Activated naive CD4-positive, alpha-beta T cell treated with anti-CD3 and anti-CD28 coated beads, Interleukin-2, amount 50 U/mL, for 24 hours (primary cell): ENCODE results near the gene PBX3.

Source experiments
- H3K27ac Mint-ChIP-seq: one replicate; pipeline ENCODE4 v1.8.0; 2021; ENCODE audit warnings: mild to moderate bottlenecking, mixed read lengths
- H3K27me3 Mint-ChIP-seq: one replicate; pipeline ENCODE4 v1.8.0; 2021; ENCODE audit warnings: mixed read lengths
- H3K36me3 Mint-ChIP-seq: one replicate; pipeline ENCODE4 v1.8.0; 2021; ENCODE audit warnings: mixed read lengths
- H3K4me1 Mint-ChIP-seq: one replicate; pipeline ENCODE4 v1.8.0; 2021; ENCODE audit warnings: mixed read lengths
- H3K4me3 Mint-ChIP-seq: one replicate; pipeline ENCODE4 v1.8.0; 2021; ENCODE audit warnings: mild to moderate bottlenecking, mixed read lengths
- H3K9me3 Mint-ChIP-seq: one replicate; pipeline ENCODE4 v1.8.0; 2021; ENCODE audit warnings: mixed read lengths

Gene PBX3

DNA sequence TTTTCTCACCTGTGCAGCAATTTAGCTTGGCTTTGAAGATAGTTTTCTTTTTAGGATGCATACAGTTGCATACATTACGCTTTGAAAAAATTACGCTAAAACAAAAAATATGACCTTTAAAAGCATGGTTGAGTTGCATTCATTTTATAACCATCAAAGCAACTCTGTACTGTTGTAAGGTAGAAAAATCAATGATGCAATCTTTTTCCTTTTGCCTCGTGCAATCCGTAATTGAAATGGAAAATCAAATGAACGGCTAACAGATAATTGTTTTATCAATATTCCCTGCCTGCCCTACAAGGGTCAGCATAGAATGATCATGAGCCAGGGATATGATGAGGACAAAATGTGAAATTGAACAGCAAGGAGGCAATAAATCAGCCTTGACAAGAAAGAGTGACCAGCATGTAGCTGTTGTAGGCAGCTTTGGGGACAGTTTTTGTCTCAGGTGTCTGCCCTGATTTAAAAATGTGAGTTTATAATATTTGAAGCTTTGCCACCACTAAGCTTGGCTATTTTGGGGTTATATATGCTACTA is 98.2 kb downstream of the PBX3 start:
- Mint-ChIP-seq H3K9me3 (no peaks in the 10 kb centered on the region), H3K4me3 (no peak overlapping the region), H3K4me1 (peaks cover 14% of the 10 kb centered on the region), H3K27ac (no peak overlapping the region), H3K36me3 (peaks cover 8% of the 10 kb centered on the region), H3K27me3 (no peaks in the 10 kb centered on the region)

DNA sequence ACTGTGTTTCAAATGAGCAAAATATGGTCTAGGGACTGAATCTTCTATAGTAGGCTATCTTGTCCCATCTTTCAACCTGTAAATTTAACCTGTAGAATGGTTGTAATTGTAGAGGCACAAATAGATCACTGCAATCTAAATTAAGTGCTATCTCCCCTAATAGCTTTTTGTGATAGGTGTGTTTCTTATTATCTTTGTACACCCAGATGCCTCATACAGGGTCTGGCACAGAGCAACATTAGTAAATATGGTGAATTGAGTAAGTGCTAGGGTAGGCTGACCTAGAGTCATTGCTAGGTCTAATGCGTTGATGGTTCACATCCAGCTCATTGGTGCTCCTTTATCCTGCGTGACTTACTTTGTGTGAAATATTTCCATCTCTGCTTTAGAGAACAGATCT is 100.6 kb downstream of the PBX3 start:
- Mint-ChIP-seq H3K4me3 (no peak overlapping the region), H3K36me3 (peaks cover 8% of the 10 kb centered on the region), H3K27me3 (no peaks in the 10 kb centered on the region), H3K9me3 (no peaks in the 10 kb centered on the region), H3K27ac (no peak overlapping the region), H3K4me1 (no peaks in the 10 kb centered on the region)

DNA sequence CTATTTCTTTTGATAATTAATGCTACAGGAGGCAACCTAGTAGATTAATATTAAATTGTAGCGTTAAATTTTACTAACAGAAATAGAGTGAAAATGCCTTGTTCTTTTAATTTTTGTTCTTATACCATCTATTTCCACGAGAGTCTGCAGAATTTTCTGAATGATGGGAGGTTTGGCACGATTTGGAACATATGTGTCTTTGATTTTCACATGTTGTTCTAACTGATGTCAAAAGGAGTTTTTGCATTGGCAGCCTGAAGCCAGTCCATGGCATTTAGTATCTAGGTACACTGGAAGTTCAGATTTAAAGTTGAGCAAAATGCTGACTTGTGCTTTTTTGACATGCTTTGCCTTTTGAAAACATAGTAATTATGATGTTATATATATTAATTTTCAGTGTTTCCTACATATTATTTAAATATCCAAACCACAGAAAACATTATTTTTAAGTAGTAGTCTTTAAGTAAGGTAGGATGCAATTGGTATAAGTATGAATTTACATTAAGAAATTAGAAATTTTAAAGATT is 103.0 kb downstream of the PBX3 start:
- Mint-ChIP-seq H3K9me3 (no peaks in the 10 kb centered on the region), H3K27ac (no peak overlapping the region), H3K36me3 (peaks cover 5% of the 10 kb centered on the region), H3K4me3 (no peak overlapping the region), H3K4me1 (peaks cover 8% of the 10 kb centered on the region), H3K27me3 (no peaks in the 10 kb centered on the region)

DNA sequence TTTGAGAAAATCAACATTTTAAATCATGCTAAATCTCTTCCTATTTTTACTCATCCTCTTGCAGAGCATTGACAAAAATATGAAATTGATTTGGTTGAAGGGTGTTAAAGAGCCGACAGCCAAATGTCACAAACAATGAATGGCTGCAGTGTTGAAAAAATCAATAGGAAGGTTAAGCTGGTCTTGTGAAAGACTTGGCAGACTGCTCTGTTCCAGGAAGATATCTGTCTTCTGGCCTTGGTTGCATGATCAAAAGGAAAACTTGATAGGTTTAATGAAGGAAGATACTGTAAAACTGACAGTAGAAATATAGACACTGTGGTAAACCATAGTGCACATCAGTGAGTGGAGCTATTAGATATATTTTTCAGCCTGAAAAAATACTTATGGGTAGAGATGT is 103.6 kb downstream of the PBX3 start:
- H3K9me3 Mint-ChIP-seq, result no peaks in the 10 kb centered on the region
- H3K27me3 Mint-ChIP-seq, result no peaks in the 10 kb centered on the region
- H3K4me3 Mint-ChIP-seq, result no peak overlapping the region
- H3K4me1 Mint-ChIP-seq, result peaks cover 8% of the 10 kb centered on the region
- H3K36me3 Mint-ChIP-seq, result peaks cover 5% of the 10 kb centered on the region
- H3K27ac Mint-ChIP-seq, result no peak overlapping the region

DNA sequence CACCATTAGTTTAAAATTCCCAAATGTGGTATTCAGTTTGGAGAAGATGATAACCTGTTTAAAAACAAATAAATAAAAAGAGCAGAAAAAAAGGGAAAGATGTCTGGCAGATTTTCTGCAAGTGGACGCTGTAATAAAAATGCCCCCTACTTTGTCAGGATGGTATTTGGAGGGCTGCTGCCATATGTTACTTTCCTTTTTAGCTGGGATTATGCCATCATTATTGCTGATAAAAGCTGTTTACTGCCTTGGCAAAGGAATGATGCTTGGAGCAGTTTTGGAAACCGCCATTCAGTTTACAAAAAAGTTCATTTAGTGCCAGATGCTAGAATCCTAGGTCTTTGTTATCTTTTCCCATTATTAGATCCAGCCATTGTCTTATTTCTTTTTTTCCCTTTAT is 104.8 kb downstream of the PBX3 start:
- Mint-ChIP-seq H3K27ac (no peak overlapping the region), H3K27me3 (no peaks in the 10 kb centered on the region), H3K4me3 (no peak overlapping the region), H3K9me3 (no peaks in the 10 kb centered on the region), H3K4me1 (peaks cover 8% of the 10 kb centered on the region), H3K36me3 (no peaks in the 10 kb centered on the region)

DNA sequence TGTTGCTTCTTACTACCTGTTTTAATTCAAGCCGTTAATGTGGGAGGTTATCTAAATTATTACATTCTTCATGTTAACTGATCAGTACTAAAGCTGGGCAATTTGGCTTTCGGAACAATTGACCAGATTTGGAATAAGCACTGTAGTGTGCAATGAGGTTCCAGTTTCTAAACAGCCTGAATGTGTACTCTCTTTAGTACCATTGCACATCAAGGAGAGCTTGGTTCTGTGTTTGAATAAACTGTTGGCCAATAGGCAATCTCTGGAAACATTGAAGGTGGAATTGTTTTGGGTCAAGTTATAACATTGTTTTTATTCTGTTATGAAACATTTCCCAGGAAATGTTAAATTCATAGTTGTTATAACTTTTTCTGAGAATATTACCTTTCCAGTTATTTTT is 105.2 kb downstream of the PBX3 start:
- peaks cover 8% of the 10 kb centered on the region for H3K4me1 Mint-ChIP-seq
- no peaks in the 10 kb centered on the region for H3K27me3 Mint-ChIP-seq
- H3K36me3 Mint-ChIP-seq, result peaks cover 1% of the 10 kb centered on the region
- no peaks in the 10 kb centered on the region for H3K9me3 Mint-ChIP-seq
- no peak overlapping the region for H3K4me3 Mint-ChIP-seq
- no peak overlapping the region for H3K27ac Mint-ChIP-seq

DNA sequence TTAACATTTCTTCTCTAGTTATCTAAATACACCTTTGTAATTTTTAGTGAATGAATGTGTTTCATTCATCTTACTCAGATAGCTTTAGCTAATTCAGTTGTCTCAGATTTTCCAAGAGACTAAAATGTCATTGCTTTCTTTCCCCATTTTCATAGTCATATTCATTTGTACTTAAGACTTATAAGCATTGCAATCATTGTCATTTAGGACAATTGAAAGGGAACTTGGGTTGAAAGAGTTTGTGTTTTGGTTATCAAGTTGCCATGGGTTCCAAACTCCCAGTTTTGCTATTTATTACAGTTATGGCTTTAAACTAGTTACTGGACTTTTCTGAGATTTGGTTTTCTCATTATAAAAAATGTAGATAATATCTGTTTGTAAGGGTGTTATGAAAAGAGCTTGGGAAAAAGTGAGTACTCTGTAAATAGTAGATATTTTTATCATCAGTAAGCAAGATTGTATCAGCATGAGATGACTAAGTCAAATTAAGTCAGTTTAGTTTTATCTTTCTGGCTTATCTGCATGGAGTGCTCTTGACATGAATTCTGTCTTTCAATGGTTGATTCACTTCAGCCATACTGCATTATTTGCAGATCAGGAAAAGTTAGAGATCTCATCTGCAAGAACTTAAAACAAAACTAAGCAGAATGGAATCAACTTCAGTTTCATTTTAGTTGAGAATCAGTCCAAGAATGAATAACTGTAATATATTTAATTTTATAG is 107.5 kb downstream of the PBX3 start:
- Mint-ChIP-seq H3K4me3 (no peak overlapping the region), H3K9me3 (no peaks in the 10 kb centered on the region), H3K27ac (peak overlapping the region; percentile 46), H3K36me3 (peaks cover 3% of the 10 kb centered on the region), H3K27me3 (no peaks in the 10 kb centered on the region), H3K4me1 (peaks cover 8% of the 10 kb centered on the region)

DNA sequence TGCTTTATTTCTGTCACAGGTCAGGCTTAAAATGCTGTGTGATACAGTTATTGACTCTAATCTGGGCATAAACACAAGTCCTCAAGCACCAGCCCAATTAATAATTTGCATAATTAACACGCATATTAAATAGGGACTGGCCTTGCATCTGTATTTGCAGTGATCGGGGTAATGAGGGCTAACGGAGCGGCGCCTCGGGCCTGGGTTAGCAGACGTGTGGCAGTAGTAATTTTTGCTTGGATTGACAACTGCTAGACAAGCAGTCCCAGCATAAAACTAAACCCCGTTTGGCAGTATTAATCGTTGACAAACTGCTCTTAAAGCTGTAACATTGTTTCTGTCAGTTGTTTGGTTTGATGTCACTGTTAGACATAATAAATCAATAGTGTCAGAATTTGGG is 109.2 kb downstream of the PBX3 start:
- H3K4me3 Mint-ChIP-seq, result no peak overlapping the region
- H3K27ac Mint-ChIP-seq, result no peak overlapping the region
- no peaks in the 10 kb centered on the region for H3K27me3 Mint-ChIP-seq
- peaks cover 6% of the 10 kb centered on the region for H3K36me3 Mint-ChIP-seq
- H3K9me3 Mint-ChIP-seq, result peaks cover 6% of the 10 kb centered on the region
- H3K4me1 Mint-ChIP-seq, result peaks cover 8% of the 10 kb centered on the region

DNA sequence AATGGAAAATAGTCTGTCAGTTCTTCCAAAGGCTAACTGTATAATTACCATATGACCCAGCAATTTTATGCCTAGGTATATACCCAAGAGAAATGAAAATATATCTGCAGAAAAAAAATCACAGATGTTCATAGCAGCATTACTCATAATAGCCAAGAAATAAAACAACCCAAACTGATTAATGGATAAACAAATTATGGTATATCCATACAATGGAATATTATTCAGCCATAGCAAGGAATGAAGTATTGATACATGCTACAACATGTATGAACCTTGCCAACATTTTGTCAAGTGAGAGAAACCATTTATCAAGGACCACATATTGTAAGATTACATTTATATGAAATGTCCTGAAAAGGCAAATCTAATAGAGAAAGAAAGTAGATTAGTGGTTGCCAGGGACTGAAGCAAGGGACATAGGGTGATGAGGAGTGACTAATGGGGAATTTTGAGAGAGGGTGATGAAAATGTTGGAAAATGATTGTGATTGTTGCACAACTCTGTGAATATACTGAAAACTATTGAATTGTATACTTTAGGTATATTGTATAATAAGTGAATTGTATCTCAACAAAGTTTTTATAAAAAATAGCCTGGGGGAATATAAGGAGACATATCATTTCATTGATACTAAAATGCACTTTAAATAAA is 114.4 kb downstream of the PBX3 start:
- peaks cover 8% of the 10 kb centered on the region for H3K36me3 Mint-ChIP-seq

DNA sequence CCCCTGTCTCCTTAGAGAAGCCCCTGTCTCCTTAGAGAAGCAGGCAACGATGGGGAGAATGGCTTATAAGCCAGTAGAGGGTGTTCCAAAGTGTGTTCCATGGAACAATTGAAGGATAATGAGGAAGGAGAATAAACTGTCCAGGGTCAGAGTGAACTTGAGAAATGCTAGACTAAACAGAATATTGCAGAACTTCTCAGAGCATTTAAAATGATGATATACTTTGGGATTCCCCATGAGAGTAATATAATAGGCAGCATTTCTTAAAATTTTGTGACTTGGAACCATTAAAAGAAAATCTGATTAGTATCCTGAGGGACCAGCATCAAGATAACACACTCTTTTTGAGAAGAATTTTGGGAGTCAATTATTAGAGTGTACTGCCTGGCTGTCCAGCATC is 116.8 kb downstream of the PBX3 start:
- Mint-ChIP-seq H3K4me3 (no peak overlapping the region), H3K36me3 (peaks cover 5% of the 10 kb centered on the region), H3K27me3 (no peaks in the 10 kb centered on the region), H3K4me1 (peaks cover 5% of the 10 kb centered on the region), H3K27ac (no peak overlapping the region), H3K9me3 (peaks cover 6% of the 10 kb centered on the region)

More for the DNA sequence above, 114.4 kb downstream of the PBX3 start:
- Mint-ChIP-seq H3K27me3 (no peaks in the 10 kb centered on the region), H3K4me3 (no peak overlapping the region), H3K4me1 (peaks cover 5% of the 10 kb centered on the region), H3K9me3 (peaks cover 6% of the 10 kb centered on the region), H3K27ac (no peak overlapping the region)

DNA sequence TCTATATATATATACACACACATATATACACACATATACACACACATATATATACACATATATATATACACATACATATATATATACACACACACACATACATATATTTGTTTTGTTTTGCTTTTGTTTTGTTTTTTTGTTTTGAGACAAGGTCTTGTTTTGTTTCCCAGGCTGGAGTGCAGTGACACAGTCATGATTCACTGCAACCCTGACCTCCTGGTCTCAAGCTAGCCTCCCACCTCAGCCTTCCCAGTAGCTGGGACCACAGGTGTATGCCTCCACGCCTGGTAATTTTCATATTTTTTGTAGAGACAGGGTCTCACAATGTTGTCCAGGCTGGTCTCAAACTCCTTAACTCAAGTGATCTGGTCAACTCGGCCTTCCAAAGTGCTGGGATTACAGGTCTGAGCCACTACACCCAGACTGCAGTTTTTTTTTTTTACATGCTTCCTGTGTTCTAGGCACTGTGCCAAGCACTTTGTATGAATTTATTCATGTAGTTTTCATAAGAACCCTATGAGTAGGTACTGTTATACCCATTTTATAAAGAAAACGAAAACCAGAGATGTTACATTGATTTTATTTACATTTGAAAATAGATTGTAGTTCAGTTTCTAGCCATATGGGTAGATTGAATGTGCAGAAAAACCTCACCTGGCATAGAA is 120.7 kb downstream of the PBX3 start:
- H3K36me3 Mint-ChIP-seq, result peaks cover 4% of the 10 kb centered on the region
- H3K4me1 Mint-ChIP-seq, result no peaks in the 10 kb centered on the region
- no peaks in the 10 kb centered on the region for H3K27me3 Mint-ChIP-seq
- H3K27ac Mint-ChIP-seq, result no peak overlapping the region
- no peaks in the 10 kb centered on the region for H3K9me3 Mint-ChIP-seq
- no peak overlapping the region for H3K4me3 Mint-ChIP-seq

DNA sequence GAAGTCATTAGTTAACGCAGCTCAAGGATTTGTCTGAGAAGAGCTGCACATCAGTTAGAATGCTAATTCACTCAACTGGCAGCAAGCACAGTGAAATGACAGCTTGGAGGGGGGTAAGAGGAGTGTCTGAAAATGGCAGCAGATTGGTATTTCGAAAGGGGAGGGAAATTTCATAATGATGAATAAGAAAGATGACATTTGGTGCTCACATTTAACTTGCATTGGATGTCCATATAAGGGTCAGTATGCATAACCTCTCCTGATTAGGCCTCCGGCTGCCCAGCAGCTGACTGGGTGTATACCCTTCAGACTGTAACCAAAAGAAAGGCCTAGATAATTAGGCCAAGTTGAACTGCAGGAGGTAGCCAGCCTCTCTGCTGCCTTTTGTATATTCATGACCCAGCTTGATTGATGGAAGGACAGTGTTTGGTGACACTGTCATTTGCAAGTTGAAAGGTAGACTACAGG is 131.0 kb downstream of the PBX3 start:
- no peaks in the 10 kb centered on the region for H3K9me3 Mint-ChIP-seq
- no peak overlapping the region for H3K4me3 Mint-ChIP-seq
- H3K4me1 Mint-ChIP-seq, result no peaks in the 10 kb centered on the region
- H3K27ac Mint-ChIP-seq, result no peak overlapping the region
- H3K27me3 Mint-ChIP-seq, result no peaks in the 10 kb centered on the region
- peaks cover 8% of the 10 kb centered on the region for H3K36me3 Mint-ChIP-seq

DNA sequence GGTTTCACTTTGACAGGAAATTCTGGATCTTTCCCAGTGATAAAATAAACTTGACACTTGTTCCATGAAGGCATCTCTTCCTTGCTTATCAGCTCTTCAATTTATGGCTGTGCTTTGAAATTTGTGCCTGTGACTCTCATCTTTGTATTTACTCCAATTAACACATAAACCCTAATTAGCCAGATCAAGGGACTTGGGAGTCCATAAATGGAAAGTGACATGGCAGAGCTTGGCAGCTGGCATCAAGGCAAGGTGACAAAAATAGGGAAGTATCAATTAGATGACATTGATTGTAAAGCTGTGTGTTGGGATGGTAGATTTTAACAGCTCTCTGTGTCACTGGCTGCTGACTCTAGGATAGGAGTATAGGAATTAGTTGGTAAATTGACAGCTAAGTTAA is 133.9 kb downstream of the PBX3 start:
- Mint-ChIP-seq H3K27ac (no peak overlapping the region), H3K27me3 (no peaks in the 10 kb centered on the region), H3K36me3 (peaks cover 8% of the 10 kb centered on the region), H3K4me1 (no peaks in the 10 kb centered on the region), H3K9me3 (no peaks in the 10 kb centered on the region), H3K4me3 (no peak overlapping the region)

DNA sequence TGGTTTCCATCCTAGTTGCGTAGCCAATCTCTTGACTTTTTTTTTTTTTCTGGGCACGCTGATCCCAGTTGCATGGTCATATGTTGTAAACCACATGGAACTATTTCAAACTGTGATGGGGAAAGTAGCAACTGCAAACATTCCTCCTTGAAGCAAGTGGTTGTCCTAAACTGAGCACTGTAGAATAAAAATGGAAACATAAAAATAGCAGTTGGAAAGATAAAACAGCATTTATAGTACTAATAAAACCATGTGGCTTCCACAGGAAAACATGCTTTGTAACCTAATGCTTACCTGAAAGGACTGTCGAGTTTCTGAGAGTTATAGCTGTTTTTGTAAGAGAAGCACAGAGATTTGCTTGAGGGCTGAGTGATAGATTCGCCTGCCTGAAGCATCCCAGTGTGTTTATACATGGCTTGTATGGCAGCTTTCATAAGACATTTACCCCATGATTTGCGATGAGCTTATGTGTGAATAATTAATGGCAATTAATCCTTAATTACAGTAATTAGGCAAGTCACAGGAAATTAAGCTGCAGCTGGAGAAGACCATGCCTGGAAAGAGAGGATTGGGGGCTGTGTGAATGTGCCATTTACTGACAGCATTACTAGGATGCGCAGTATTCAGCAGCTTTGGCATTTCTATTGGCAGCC is 136.5 kb downstream of the PBX3 start:
- Mint-ChIP-seq H3K36me3 (peaks cover 2% of the 10 kb centered on the region), H3K9me3 (no peaks in the 10 kb centered on the region), H3K4me1 (no peaks in the 10 kb centered on the region), H3K27me3 (peaks cover 7% of the 10 kb centered on the region), H3K27ac (no peak overlapping the region), H3K4me3 (no peak overlapping the region)

DNA sequence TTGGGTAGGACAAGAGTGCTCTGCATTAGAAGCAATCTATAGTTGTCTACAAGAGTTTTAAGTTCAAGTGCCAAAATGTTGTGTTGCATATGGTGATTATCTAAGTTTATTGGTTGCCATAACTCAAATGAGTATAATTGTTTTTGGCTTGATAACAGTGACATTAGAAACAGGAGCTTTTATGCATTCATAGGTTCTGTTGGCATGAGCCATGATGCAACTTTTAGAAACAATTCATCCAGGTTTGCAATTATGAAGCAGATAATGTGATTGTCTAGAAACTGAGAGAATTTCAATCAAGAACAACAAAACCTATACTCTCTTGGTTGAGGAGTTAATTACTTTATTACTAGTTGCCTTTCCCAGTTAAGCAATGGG is 137.0 kb downstream of the PBX3 start:
- Mint-ChIP-seq H3K36me3 (peaks cover 2% of the 10 kb centered on the region), H3K27ac (no peak overlapping the region), H3K4me1 (peaks cover 2% of the 10 kb centered on the region), H3K27me3 (peaks cover 13% of the 10 kb centered on the region), H3K9me3 (no peaks in the 10 kb centered on the region), H3K4me3 (no peak overlapping the region)
